ENCODE results near the gene LAMB3.
"Not testable (repeated sequence)": the region's sequence is repeated elsewhere in the genome, so short reads cannot be mapped to it uniquely, and the experiment has no call there.

LAMB3 gene

DNA sequence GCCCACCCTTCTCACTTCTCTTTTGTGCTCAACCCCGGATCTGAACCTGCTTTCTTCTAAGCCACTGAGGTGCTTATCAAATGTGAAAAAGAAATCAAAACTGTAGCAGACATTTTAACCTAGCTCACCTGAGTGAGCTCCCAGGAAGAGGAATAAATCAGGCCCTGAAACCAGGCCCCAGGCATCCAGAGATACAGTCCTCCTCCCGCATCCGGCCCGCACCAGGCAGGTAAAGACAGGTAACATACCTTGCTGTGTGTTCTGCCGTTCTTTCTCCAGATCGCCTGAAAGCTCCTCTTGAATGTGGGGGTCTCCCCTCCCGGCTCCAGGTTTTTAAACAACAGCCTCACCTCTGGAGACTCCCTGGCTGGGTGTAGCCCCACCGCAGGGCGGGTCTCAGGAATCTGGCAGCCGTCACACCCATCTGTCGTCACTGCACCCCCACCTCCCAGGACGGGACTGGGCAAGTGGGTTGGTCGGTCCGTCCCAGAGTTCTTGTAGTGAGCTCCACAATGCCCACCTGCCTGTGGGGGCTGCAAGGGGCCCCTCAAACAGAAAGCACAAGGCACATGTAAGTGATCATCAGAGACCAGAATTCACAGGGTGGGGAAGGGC lies at the start of gene LAMB3:
Gene LAMB3, minus strand, starts transcription at position 305 of the 615 bp plus-strand sequence. CDS start 1,481 bp downstream, outside the sequence.
- no peak for DNase-seq (ENCODE audit: low read depth in 2 of 2)

- not testable (repeated sequence) for DNase-seq (ENCODE audit: low read depth in 2 of 2)
These were observed 48.5 kb upstream of the LAMB3 start for GRCh38 chr1:209700686-209701085.

DNA sequence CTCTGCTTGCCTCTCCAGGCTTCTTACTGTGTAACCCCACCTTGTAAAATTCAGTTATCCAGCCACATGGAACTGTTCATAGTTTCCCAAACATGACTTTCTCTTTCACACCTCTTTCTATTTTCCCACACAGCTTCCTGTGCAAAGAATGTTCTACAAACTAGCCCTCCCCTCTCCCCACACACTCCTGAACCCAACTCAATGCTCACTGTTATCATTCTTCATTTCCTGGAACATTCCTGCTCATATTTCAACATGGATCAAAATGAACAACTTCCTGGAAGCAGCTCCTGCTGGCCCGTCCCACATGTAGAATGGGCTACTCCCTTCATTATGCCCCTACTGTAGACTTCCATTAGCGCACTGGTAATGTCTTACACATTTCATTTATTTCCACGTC lies 44.9 kb upstream of the LAMB3 start:
- no peak for DNase-seq (ENCODE audit: low read depth in 2 of 2)

GRCh38 chr1:209696673-209697072 lies 44.4 kb upstream of the LAMB3 start:
- no peak for DNase-seq (ENCODE audit: low read depth in 2 of 2)

DNA sequence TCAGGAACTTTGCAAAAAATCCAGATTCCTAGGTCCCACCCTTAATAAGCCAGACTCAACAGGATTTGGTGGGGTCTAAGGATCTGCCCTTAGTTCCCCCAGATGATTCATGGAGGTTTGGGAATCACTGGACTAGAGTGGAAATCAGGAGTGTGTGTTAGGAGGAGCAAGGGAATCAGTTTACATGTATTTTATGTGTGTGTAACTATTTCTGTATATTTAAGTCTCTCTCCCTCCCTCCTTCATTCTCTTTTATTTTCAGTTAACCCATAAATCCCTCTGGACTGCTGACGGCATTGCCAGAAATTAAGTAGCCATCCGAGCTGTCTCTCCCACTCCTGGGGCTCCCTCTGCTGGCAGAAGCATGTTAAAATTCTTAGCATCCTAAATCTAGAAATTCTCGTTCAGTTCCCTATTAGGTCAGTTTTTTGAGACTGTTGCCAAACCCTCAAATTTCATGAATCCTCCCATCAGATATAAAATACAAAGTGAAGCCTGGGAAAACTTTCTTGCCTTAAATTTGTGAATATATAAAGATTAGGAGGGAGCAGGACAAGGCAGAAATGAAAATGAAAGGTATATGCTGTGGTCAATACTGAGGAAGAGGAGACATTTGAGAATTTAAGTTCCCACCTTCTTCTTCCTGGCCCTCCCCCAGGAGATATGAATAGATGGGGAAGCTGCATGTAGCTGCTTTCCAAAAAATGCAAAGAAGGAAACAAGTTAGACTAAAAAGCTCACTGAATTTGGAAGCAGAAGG lies 40.7 kb upstream of the LAMB3 start:
- DNase-seq (ENCODE audit: low read depth in 2 of 2) = peak; percentile 42 to 76

DNA sequence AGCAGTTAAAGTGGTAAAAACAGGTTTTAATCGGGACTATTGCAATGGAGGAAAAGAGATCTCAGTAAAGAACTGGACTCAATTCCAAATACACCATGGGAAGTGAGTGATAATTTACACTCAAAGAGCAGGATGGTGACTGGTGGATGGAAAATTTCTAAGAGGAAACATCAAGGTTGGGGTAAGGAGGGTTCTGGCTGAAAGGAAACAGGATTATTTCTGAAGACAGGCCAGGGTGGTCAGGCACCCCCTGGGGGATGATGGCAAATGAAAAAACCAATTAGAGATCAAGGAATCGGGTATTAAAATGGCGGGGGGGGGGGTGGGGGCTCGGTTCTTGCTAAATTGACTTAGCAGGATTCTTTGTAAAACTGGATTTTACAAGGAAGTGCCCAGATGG lies 40.1 kb upstream of the LAMB3 start:
- no peak for DNase-seq (ENCODE audit: low read depth in 2 of 2)

- no peak for DNase-seq (ENCODE audit: low read depth in 2 of 2)
These were observed 39.0 kb upstream of the LAMB3 start for GRCh38 chr1:209691237-209691636.

GRCh38 chr1:209689477-209689876 lies 37.3 kb upstream of the LAMB3 start:
- no peak for DNase-seq (ENCODE audit: low read depth in 2 of 2)

GRCh38 chr1:209688746-209689234 lies 36.6 kb upstream of the LAMB3 start:
- DNase-seq (ENCODE audit: low read depth in 2 of 2) = no peak

DNA sequence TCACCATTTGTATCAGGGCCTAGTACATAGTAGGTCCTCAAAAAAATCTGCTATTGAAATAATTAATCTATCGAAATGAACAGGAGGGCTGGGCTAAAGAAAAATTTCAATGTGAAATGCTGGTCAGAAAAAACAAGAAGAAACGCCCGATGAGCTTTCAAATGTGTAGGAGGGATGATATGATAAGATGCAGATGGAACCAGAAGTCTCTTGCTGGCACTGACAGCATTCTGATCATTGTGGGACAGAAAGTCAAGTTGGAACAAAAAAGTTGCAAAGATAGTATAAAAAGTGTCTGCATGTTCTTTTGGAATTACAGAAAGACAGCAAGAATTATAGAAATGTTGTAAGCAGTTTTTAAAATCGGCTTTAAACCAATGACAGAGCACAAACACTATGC lies 34.1 kb upstream of the LAMB3 start:
- DNase-seq (ENCODE audit: low read depth in 2 of 2) = no peak

DNA sequence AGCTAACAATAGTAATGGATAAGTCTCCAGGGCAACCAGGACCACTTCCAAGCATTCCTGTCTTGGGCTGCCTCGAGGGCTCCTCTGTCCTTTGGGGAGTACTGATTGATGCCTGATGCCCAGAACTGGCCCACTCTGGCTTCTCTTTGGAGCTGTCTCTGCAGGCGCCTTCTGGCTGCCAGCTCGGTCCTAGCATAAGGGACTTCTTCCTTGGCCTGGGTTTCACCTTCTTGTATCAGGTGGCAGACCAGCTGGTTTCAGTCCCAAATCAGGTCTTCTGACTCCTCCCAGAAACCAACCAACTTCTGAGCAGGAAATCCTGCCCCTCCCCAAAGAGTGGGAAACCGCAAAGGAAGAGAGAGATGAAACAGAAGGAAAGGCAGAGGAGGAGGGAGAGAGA lies 33.6 kb upstream of the LAMB3 start:
- DNase-seq (ENCODE audit: low read depth in 2 of 2) = no peak

DNA sequence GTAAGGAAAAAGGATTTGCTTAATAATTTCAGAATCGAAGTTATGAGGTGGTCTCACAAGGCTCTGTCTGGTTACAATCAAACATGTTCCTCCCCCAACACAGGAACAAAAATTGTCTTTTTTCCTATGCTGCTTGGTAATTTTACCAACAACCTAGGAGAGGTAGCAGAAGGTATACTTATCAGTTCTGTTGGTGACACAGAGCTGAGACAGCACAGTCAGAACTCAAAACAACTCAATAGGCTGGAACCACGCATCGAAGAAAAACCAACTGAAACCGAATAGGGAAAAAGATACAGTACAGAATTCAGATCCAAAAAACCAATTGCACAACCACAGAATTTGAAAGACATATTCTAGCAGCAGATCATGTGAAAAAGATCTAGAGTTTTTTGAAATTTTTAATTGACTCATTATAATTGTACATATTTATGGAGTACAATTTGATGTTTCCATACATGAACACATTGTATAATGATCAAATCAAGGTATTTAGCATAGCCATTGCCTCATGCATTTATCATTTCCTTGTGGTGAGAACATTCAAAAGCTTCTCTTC lies 26.8 kb upstream of the LAMB3 start:
- no peak for DNase-seq (ENCODE audit: low read depth in 2 of 2)

- no peak for DNase-seq (ENCODE audit: low read depth in 2 of 2)
These were observed 23.4 kb upstream of the LAMB3 start for GRCh38 chr1:209675565-209676154.

- peak in 1 of 2 experiments; percentile 34 for DNase-seq (ENCODE audit: low read depth in 2 of 2)
These were observed 22.8 kb upstream of the LAMB3 start, which contains the start of gene G0S2 for GRCh38 chr1:209674957-209675564. Gene G0S2 (plus strand): TSS chr1:209675412. CDS start chr1:209675685, 273 bp downstream.

DNA sequence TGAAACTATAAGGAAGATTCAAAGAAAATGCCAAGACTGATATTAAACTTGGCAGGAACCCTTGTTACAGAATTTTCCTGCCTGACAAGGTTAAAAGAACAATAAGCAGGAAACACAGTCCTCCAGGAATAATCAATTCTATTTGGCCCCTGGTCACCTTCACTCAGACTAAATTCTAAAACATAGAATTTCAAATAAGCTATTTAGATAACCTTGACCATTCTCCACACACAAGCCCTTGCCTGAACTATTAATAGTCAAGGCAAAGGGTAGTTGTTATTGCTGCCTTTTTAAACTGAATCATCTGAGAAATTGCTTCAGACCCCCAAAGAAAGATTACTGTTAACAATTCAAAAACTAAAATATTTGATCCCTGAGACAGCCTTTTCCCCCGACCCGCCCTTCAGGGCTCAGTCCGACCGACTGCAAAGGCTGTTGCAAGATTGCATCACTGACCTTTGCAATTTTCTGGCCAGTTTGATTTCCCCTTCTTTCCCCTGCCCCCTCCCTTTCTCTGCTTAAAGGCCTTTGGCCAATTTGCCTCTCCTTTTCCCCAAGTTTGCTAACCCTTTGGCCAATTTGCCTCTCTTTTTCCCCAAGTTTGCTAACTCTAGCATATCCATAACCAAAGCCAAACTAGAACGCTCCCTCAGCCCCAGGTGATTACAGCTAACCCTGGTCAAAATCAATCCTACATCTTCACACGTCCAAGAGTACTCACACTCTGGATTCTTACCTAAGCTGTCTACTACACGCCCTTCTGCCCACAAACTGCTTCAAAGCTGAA lies 21.6 kb upstream of the LAMB3 start:
- no peak for DNase-seq (ENCODE audit: low read depth in 2 of 2)

GRCh38 chr1:209672705-209673630 lies 20.7 kb upstream of the LAMB3 start:
- DNase-seq (ENCODE audit: low read depth in 2 of 2) = no peak

GRCh38 chr1:209670441-209671082 lies 18.3 kb upstream of the LAMB3 start:
- DNase-seq (ENCODE audit: low read depth in 2 of 2) = no peak

- no peak for DNase-seq (ENCODE audit: low read depth in 2 of 2)
These were observed 15.5 kb upstream of the LAMB3 start for GRCh38 chr1:209667708-209668107.

GRCh38 chr1:209667103-209667502 lies 14.9 kb upstream of the LAMB3 start:
- DNase-seq (ENCODE audit: low read depth in 2 of 2) = no peak

All from stimulated activated CD4-positive, alpha-beta T cell treated with anti-CD3 and anti-CD28 coated beads, Interleukin-12 subunit alpha, Interleukin-12 subunit beta, amount 100 ng/mL, for 24 hours (primary cell).